ENCODE results near the gene CLEC6A.
"Not testable (repeated sequence)": the region's sequence is repeated elsewhere in the genome, so short reads cannot be mapped to it uniquely, and the experiment has no call there.

Gene CLEC6A

GRCh38 chr12:8455727-8456360 lies at the start of gene CLEC6A:
CLEC6A (plus strand) TSS chr12:8455962; CDS start chr12:8456112, 150 bp downstream.
- DNase-seq (ENCODE audit: low read depth, low spot score): no peak

GRCh38 chr12:8419576-8419975 lies 36.2 kb upstream of the CLEC6A start:
- not testable (repeated sequence) for DNase-seq (ENCODE audit: low read depth, low spot score)

GRCh38 chr12:8420506-8420905 lies 35.3 kb upstream of the CLEC6A start:
- DNase-seq (ENCODE audit: low read depth, low spot score): no peak

GRCh38 chr12:8444536-8445278 lies 11.1 kb upstream of the CLEC6A start:
- DNase-seq (ENCODE audit: low read depth, low spot score): not testable (repeated sequence)

- DNase-seq (ENCODE audit: low read depth, low spot score): no peak
These were observed 10.0 kb upstream of the CLEC6A start for GRCh38 chr12:8445731-8446130.

GRCh38 chr12:8446642-8447547 lies 8.9 kb upstream of the CLEC6A start:
- no peak for DNase-seq (ENCODE audit: low read depth, low spot score)

- DNase-seq (ENCODE audit: low read depth, low spot score): no peak
These were observed 6.4 kb upstream of the CLEC6A start for GRCh38 chr12:8449355-8449859.

- DNase-seq (ENCODE audit: low read depth, low spot score): no peak
These were observed 3.7 kb upstream of the CLEC6A start for GRCh38 chr12:8452036-8452435.

- no peak for DNase-seq (ENCODE audit: low read depth, low spot score)
These were observed 2.7 kb upstream of the CLEC6A start for GRCh38 chr12:8453021-8453513.

GRCh38 chr12:8453796-8454195 lies 2.0 kb upstream of the CLEC6A start:
- DNase-seq (ENCODE audit: low read depth, low spot score): no peak

GRCh38 chr12:8455271-8455670 lies 491 bp upstream of the CLEC6A start:
- DNase-seq (ENCODE audit: low read depth, low spot score): no peak

GRCh38 chr12:8461426-8461825 lies 5.7 kb downstream of the CLEC6A start:
- no peak for DNase-seq (ENCODE audit: low read depth, low spot score)

GRCh38 chr12:8465301-8465996 lies 9.7 kb downstream of the CLEC6A start:
- DNase-seq (ENCODE audit: low read depth, low spot score): no peak

- no peak for DNase-seq (ENCODE audit: low read depth, low spot score)
These were observed 10.5 kb downstream of the CLEC6A start for GRCh38 chr12:8466241-8466640.

GRCh38 chr12:8471090-8471489 lies 15.3 kb downstream of the CLEC6A start:
- DNase-seq (ENCODE audit: low read depth, low spot score): no peak

- DNase-seq (ENCODE audit: low read depth, low spot score): no peak
These were observed 19.9 kb downstream of the CLEC6A start for GRCh38 chr12:8475508-8476203.

GRCh38 chr12:8482571-8483061 lies 26.9 kb downstream of the CLEC6A start:
- DNase-seq (ENCODE audit: low read depth, low spot score): no peak

GRCh38 chr12:8483079-8483478 lies 27.3 kb downstream of the CLEC6A start:
- DNase-seq (ENCODE audit: low read depth, low spot score): no peak

- DNase-seq (ENCODE audit: low read depth, low spot score): no peak
These were observed 36.1 kb downstream of the CLEC6A start for GRCh38 chr12:8491646-8492530.

Measured in smooth muscle cell of the brain vasculature (primary cell).